C4-2B (cell line): ENCODE measurements around the gene NAIF1.

ENCODE experiments used
- CTCF ChIP-seq: fragments of 450-650 bp; conservative IDR thresholded peaks from 2 replicates; pipeline ENCODE4 v1.5.1; 2017; ENCODE audit warnings: mild to moderate bottlenecking
- ZFX ChIP-seq: fragments of 450-650 bp; IDR thresholded peaks from 2 replicates; pipeline ENCODE4 v1.6.1; 2017

- TF ChIP-seq CTCF (no peak), ZFX (no peak)
Observed at GRCh38 chr9:128114326-128115186, 47.4 kb upstream of the NAIF1 start.
